Measurements from ENCODE around the gene ARTN. TPM values are rescaled to one million over a fixed set of nuclear protein-coding genes. Genes with fewer than 3 reads are reported as not detected.

ARTN gene
- total RNA-seq, 1 donor from 2014 or later: 0.89 TPM

DNA sequence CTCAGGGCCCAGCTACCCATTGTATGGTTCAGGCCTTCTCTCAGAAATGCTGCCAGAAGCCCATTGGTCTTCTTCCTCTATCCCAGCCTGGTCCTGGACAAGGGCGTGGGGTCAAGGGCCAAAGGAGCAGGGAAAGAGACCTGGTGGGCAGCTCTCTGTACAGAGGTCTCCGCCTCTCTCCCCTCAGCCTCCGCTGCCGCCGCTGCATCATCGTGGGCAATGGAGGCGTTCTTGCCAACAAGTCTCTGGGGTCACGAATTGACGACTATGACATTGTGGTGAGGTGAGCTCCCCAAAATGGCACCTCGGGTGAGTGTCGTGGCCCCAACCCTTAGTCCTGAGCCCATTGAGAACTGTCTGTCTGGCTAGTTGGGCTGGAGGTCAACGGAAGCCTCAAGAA lies 34.6 kb upstream of the ARTN start:
- Mint-ChIP-seq H3K36me3 (ENCODE audit: low read depth) (peaks cover 16% of the 10 kb centered on the region), H3K27ac (ENCODE audit: unreplicated experiment) (no peak overlapping the region), H3K27me3 (ENCODE audit: low read depth) (no peaks in the 10 kb centered on the region), H3K9me3 (no peaks in the 10 kb centered on the region), H3K4me1 (no peaks in the 10 kb centered on the region), H3K4me3 (no peak overlapping the region)
- TF ChIP-seq, protein P1, sequence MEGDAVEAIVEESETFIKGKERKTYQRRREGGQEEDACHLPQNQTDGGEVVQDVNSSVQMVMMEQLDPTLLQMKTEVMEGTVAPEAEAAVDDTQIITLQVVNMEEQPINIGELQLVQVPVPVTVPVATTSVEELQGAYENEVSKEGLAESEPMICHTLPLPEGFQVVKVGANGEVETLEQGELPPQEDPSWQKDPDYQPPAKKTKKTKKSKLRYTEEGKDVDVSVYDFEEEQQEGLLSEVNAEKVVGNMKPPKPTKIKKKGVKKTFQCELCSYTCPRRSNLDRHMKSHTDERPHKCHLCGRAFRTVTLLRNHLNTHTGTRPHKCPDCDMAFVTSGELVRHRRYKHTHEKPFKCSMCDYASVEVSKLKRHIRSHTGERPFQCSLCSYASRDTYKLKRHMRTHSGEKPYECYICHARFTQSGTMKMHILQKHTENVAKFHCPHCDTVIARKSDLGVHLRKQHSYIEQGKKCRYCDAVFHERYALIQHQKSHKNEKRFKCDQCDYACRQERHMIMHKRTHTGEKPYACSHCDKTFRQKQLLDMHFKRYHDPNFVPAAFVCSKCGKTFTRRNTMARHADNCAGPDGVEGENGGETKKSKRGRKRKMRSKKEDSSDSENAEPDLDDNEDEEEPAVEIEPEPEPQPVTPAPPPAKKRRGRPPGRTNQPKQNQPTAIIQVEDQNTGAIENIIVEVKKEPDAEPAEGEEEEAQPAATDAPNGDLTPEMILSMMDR (conservative IDR thresholded peaks at IDR 0.05): no peak
- DNase-seq (ENCODE audit: low read depth, low spot score): no peak

GRCh38 chr1:43900386-43900785 lies 33.2 kb upstream of the ARTN start:
- DNase-seq (ENCODE audit: low read depth, low spot score): no peak
- TF ChIP-seq, protein P1 (conservative IDR thresholded peaks at IDR 0.05): no peak
- no peaks in the 10 kb centered on the region for H3K9me3 Mint-ChIP-seq
- H3K4me1 Mint-ChIP-seq: no peaks in the 10 kb centered on the region
- no peaks in the 10 kb centered on the region for H3K27me3 Mint-ChIP-seq (ENCODE audit: low read depth)
- H3K27ac Mint-ChIP-seq (ENCODE audit: unreplicated experiment): no peak overlapping the region
- peaks cover 6% of the 10 kb centered on the region for H3K36me3 Mint-ChIP-seq (ENCODE audit: low read depth)
- H3K4me3 Mint-ChIP-seq: no peak overlapping the region

DNA sequence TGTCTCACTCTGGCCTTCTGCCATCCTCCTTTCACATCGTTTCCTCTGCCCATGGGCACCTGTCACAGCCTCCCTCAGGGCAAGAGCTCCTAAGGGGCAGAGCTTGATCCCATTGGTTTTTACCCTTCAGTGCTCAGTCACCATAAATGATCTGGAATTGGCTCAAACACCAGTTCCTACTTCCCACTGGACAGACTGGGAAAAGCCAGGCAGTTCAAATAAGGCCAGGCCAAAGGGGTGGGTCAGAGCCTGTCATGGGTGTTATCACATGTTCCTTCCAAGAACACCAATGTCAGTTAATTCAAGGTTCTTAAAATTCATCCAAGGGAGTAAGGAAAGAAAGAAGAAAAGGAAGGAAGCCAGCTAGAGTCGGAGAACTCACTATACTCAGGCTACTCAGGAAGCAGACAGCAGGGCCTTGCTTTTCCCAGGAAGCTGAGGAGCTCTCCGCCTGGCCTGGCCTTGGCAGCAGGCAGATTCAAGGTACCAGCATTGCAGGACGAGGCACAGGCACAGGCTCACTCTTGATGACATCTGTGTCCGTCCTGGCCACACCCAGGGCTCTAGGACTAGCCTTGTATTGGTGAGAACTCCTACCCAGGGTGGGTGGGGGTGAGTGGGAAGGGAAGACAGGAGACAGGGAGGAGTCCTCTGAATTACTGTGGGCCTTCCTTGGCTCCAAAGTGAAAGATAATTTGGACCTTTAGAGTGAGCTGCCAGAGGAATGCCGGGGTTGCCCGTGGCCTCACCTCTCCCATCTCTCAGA lies 32.2 kb upstream of the ARTN start:
- H3K4me1 Mint-ChIP-seq: no peaks in the 10 kb centered on the region
- H3K9me3 Mint-ChIP-seq: no peaks in the 10 kb centered on the region
- H3K4me3 Mint-ChIP-seq: no peak overlapping the region
- TF ChIP-seq, protein P1 (conservative IDR thresholded peaks at IDR 0.05): no peak
- H3K27me3 Mint-ChIP-seq (ENCODE audit: low read depth): no peaks in the 10 kb centered on the region
- DNase-seq (ENCODE audit: low read depth, low spot score): no peak
- H3K36me3 Mint-ChIP-seq (ENCODE audit: low read depth): peaks cover 5% of the 10 kb centered on the region
- no peak overlapping the region for H3K27ac Mint-ChIP-seq (ENCODE audit: unreplicated experiment)

DNA sequence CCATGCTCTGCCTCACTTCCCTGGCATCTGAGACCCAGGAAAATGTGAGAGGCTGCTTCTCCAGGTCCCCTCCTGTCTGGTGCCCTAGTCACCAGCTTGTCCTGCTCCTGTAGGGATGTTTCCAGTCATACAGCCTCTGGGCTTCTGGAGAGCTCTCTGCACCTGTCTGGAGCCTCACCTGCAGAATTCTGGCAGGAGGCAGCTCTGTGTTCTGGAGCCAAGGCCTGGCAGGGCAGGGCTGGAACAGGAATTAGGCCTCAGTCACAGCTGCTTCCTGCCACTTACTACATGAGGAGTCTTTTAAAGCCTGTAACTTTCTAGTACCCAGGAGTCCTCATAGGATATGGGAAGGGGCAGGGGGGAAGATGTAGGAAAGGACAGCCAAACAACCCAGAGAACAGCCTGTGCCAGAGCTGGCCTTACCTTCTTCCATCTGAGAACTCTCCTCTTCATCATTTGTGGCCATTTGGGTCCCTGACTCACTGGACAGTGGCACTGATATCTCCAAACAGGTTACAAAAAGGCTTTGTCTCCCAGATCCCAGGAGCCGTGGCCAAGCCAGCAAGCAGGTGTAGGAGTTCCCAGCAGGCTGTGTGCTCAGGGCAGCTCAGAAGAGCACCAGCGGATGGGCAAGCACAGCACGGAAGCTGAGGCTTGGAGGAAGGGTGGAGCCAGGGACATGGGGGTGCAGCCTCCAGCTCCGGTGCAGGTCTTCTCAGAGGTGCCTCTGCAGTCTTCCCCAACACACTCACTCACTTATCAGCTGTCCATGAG lies 31.4 kb upstream of the ARTN start:
- Mint-ChIP-seq H3K27me3 (ENCODE audit: low read depth) (no peaks in the 10 kb centered on the region), H3K27ac (ENCODE audit: unreplicated experiment) (no peak overlapping the region)
- TF ChIP-seq, protein P1 (conservative IDR thresholded peaks at IDR 0.05): no peak

DNA sequence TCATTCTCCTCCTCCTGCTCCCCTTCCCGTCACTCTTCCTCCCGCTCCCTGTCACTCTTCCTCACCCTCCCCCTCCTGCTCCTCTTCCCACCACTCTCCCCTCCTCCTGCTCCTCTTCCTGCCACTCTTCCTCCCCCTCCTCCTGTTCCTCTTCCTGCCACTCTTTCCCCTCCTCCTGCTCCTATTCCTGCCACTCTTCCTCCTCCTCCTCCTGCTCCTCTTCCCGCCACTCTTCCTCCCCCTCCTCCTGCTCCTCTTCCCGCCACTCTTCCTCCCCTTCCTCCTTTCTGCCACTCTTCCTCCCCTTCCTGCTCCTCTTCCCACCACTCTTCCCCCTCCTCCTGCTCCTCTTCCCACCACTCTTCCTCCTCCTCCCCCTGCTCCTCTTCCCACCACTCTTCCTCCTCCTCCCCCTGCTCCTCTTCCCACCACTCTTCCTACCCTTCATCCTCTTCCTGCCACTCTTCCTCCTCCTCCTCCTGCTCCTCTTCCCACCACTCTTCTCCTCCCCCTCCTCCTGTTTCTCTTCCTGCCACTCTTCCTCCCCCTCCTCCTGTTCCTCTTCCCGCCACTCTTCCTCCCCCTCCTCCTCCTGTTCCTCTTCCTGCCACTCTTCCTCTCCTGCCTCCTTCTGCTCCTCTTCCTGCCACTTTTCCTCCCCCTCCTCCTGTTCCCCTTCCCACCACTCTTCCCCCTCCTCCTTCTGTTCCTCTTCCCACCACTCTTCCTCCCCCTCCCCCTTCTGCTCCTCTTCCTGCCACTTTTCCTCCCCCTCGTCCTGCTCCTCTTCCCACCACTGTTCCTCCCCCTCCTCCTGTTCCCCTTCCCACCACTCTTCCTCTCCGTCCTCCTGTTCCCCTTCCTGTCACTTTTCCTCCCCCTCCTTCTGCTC lies 28.7 kb upstream of the ARTN start:
- Mint-ChIP-seq H3K4me1 (no peaks in the 10 kb centered on the region), H3K27ac (ENCODE audit: unreplicated experiment) (no peak overlapping the region), H3K27me3 (ENCODE audit: low read depth) (no peaks in the 10 kb centered on the region), H3K9me3 (no peaks in the 10 kb centered on the region), H3K4me3 (no peak overlapping the region), H3K36me3 (ENCODE audit: low read depth) (peaks cover 7% of the 10 kb centered on the region)
- no peak for DNase-seq (ENCODE audit: low read depth, low spot score)
- TF ChIP-seq, protein P1 (conservative IDR thresholded peaks at IDR 0.05): no peak

More for the DNA sequence above, 31.4 kb upstream of the ARTN start:
- H3K4me1 Mint-ChIP-seq: no peaks in the 10 kb centered on the region
- H3K9me3 Mint-ChIP-seq: no peaks in the 10 kb centered on the region
- no peak for DNase-seq (ENCODE audit: low read depth, low spot score)
- H3K4me3 Mint-ChIP-seq: no peak overlapping the region
- peaks cover 7% of the 10 kb centered on the region for H3K36me3 Mint-ChIP-seq (ENCODE audit: low read depth)

Measured in neural crest cell (in vitro differentiated cells).